HG02884 (cell line): ENCODE results near the gene DLGAP1.
"Not testable (repeated sequence)": the region's sequence is repeated elsewhere in the genome, so short reads cannot be mapped to it uniquely, and the experiment has no call there.

Experiments
- ATAC-seq: cut with Tn5 transposase; IDR thresholded peaks from one replicate; pipeline ENCODE4 v1.9.1; 2021; ENCODE audit warnings: mild to moderate bottlenecking, moderate library complexity; ENCODE audit not compliant: unreplicated experiment

DLGAP1 gene

DNA sequence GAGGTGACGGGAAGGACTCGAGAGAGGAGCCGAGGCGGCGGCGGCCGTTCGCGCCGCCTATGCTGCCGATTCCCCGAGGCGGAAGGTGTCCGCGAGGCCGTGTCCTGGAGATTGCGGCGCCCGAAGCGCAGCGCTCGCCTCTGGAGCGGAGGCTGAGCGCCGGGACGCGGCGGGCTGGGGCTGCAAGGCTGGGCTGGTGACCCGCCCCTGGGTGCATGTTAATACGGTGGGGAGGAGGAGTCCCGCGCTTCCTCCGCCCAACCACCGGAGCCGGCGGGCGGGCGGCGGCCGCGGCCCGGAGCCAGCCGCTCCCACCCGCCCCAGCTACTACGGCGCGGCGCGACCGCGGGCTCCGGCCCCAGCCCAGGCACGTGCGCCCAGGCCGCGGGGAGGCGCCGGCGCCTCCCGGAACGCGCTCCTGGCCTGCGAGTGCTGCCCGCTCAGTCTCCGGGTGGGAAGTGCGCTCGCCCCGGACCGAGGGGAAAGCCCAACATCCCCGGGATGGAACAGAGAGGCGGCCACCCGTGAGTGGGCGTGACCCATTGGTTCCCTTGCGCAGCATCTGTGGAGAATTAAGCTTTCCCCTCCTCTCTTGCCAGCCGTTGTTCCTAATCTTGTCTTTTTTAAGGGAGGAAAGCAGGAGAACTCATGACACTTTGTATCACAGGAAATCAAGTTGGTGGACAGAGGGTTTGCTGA is at the start of gene DLGAP1:
DLGAP1 (minus strand) TSS at position 195 of the 699 bp plus-strand sequence.
- ATAC-seq = no peak

DNA sequence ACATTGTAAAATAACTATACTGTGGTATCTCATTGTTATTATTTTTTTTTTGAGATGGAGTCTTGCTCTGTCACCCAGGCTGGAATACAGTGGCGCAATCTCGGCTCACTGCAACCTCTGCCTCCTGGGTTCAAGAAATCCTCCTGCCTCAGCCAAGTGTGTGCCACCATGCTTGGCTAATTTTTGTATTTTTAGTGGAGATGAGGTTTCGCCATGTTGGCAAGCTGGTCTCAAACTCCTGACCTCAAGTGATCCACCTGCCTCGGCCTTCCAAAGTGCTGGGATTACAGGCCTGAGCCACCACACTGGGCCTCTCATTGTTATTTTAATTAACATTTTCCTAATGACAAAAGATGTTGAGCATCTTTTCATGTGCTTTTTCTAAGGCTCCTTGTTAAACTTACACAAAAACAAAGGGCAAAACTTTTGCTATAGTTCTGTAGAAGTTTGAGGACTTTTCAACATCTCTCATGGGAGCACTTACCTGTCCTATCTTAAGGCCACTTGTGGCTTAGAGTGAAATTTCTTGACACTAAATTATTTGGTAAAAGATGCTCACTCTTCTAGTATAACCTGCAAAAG is 39.7 kb upstream of the DLGAP1 start:
- ATAC-seq = not testable (repeated sequence)

DNA sequence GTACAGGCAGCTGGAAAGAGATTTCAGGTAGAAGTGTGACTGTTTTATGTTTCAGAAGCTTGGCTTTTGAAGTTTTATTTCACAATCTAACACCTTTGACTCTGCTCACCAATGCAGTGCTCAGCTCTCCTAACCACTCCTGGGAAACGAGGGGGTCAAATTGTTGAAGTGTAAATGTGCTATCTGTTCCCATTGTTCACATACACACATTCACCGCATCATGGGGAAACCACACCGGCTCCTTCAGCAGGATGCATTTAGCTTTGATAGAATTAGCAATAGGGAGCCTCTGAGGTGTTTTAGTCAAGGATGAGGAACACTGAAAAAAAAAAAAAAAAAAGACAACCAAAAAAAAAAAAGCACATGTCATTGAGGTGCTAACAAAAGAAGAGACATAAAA is 13.4 kb upstream of the DLGAP1 start:
- ATAC-seq = no peak

DNA sequence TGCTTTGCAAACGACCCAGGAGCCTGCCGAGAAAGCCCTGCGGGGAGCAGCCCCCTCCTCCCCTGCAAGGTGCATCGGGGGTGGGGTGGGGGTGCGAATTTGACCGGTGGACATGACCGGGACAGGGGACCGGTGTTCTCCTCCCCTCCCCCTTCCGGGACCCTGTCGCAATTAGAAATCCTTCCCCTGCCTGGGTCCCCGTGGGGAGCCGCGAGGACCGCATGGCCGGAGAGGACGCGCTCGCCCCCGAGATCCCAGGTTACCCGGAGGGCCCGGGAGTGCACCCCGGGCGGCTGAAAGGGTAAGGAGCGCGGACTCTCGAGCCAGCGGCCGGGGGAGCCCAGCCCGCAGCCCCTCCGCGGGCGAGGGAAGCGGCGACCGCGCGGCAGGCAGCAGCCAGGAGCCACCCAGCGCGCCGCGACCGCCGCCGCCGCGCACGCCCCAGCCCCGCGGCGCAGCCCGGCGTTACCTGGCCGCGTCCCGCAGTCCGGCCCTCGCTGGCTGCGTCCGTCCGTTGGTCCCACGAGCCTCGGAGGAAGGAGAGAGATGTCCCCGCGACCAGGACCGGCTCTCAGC is 482 bp downstream of the DLGAP1 start:
- ATAC-seq = no peak

DNA sequence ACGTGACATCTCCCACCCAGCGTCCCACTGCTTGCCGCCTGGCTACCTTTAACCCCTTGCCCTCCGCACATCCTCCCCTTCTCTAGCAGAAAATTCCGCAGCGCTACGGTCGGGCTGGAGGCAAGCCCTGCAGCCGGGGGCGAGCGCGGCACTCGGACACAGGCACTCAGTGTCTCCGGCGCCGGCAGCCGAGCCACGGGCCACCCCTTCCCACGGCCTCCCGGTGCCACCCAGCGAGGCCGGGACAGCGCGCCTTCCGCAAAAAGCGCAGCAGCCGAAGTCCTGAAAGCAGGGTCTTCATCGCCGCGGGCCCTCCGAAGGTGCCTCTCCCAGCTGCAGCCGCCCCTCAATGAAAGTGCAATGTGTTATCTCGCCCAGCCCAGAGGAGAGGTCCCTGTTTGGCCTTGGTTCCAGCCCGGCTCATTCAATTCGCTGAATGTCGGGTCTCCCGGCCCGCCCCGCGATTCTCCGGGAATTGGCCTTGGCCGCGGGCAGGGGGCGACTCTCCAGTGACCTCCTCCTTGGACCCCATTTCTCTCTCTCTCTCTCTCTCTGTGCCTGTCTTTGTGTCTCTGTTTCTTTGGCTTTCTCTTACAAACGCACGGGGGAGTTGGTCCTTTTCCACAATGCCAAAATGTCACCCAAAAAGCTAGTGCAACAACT is 1.1 kb downstream of the DLGAP1 start:
- no peak for ATAC-seq

DNA sequence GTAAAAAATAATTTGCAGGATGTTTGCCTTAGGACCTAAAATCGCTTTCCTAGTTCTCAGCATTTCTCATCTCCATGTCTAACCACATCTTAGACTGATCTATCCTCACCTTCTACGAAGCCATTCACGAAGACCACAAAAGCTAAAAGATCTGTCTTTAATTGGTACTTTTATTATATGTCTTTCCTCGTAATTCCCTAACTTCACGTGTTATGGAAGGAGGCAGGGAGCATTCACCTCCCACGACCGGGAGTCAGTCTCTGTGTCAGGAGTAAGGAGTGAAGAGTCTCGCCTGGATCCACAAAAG is 1.6 kb downstream of the DLGAP1 start:
- no peak for ATAC-seq

DNA sequence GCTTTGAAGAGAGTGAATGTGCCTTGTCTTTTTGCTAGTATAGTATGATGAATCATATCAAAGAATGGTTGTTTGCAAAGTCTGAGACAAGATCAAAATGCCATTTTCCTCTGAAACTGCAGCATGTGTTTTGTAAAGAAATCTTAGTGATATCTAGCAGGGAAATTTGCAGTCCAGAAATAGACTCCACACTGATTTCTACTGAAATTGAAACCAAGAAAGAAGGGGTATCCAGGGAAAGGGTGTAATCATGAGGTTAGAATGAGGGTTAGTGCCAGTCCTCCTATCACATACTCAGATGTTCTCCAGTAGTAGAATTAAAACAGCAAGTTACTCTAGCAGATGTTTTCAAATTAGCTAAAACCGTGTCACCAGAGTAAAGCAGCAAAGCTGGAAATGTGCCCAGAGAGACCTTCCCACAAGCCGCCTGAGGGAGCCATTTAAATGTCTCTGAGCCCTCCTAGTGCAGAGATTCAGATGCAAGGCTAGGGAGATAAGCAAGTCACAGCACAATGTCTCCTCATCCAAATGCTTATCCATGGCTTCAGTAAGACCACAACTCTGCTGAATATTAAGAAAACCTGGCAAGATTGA is 4.9 kb downstream of the DLGAP1 start:
- ATAC-seq = no peak

DNA sequence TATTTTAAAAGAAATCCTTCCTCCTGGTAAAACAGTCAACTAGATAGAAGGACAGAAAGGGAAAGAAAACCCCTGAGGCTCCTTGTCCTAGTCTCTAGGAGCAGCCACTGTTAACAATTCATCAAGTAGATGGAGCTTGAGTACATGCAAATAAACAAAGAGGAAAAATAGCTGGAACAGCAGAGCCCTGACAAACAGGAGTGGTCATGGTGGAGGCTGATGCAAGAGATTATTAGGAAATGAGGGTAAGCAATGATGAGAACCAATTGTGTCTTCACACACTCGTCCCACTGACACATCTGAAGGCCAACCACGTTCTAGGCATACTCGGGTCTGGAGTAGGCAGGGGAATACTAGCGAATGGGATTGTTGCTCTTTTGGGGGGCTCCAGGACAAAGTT is 9.2 kb downstream of the DLGAP1 start:
- no peak for ATAC-seq

DNA sequence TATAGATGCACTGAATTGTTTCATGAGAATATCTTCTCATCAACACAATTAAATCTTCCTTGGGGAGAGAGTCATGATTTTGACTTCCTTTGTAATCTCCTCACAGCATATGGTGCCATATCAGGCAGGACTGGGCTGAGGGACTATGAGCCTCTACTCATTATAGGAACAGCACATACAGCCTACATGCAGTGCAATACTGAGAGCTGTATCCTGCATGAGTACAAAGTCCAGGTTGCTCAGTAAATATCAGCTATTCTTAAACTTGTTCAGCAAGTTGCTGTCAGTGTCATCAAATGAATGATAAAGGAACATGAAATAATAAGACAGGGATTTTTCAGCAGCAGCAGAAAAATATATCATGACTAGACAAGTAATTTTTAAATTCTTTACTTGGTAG is 10.8 kb downstream of the DLGAP1 start:
- ATAC-seq = no peak

DNA sequence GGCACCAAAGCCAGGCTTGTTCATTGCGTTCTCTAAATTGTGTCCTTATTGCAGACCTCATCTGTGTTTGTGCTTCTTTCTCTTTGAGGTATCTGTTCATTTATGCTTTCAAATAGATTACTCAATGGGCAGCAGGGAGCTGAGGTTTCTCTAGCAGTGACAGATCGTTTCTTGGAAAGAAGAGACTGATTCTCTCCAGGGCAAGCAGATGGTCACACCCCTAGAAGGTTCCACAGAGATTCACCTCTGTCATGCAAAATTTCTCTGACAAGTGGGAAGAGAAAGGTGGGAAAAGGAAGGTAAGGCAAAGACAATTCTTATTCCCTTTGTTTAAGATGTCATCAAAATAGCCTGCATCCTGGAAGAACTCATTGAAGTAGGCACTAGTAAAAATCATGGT is 14.0 kb downstream of the DLGAP1 start:
- no peak for ATAC-seq

DNA sequence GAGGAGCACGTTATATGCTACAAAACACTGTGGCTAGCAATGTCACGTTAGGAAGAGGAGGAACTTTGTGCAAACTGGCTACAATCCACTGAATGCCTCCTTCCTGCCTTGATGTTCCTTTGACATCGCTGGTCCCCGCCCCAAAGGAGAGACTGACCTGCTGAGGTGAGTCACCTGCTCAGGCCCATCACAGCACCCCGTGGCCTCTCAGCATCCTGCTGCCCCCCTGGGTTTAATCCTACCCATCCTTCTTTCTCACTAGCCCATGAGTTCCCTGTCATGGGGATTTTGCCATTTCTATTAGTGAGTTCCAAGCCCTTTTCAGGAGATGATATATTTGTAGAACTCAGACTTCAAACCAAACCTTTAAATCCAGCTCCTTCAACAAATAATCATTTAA is 16.2 kb downstream of the DLGAP1 start:
- ATAC-seq = no peak

DNA sequence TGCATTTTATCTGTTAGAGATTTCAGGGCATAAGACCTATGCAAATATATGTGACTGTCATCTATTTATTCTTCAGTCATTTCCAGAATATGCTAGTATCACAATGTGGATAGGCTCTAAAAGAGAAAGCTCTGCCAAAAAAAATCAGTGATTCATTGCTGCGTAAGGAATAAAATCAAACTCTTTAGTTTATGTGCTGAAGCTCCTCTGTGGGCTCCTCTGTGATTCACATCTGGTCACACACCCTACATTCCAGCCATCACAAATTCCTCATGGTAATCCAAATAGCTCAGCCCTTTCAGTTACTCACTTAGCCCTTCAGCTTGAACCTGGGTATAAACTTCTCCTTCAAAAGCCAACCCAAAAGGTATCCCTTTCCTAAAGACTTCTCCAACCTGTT is 21.4 kb downstream of the DLGAP1 start:
- no peak for ATAC-seq

DNA sequence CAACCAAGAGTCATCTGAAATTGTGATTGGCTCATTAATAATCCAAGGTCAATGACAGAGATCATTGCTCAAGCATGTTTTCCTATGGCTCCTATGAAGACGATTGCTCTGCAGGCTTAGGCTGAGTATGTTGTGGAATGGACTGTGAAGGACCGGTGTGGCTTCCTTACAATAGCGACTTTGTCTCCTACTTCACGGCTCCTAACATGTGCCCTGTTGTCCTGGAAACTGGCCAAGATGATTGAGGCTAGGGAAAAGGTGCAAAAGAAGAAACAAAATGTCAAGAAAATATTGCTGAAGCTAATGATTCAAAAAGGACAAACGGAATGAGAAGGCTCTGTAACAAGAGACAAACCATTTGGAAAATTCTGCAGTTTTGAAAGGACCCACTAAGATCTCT is 24.3 kb downstream of the DLGAP1 start:
- no peak for ATAC-seq

DNA sequence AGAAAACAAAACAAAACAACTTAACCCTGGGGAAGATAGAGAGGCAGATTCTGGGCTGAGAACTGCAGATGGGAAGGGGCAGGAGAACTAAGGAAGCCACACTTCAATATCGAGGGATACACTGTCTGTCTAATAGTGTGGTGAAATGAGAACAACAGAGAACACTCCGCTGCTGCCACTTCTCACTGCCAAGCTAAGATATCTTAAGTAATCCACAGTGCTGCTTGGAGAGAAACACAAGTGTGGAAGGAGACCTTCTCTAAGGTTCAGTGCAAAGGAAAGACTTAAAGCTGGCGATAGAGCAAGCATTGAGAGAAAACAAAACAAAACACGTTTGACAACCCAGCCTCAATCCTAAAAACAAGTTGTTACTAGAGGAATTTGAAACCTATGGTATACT is 37.4 kb downstream of the DLGAP1 start:
- no peak for ATAC-seq

DNA sequence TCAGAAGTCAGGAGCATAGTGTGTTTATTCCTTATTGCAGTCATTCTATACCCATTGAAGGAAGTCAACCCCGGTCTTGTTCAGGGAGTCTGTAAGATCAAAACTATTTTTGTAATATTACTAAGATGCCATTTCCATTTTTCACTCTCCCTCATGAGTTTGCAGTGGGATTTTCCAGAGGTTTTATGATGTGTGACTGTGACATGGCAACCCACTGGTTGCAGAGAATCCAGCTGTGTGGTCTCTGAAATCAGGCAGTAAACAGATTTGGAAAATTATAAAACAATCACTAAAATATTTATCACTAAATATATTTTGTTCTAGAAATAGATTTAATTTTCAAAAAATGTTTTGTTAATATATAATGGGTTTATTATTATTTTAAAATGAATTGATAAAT is 38.1 kb downstream of the DLGAP1 start:
- no peak for ATAC-seq

DNA sequence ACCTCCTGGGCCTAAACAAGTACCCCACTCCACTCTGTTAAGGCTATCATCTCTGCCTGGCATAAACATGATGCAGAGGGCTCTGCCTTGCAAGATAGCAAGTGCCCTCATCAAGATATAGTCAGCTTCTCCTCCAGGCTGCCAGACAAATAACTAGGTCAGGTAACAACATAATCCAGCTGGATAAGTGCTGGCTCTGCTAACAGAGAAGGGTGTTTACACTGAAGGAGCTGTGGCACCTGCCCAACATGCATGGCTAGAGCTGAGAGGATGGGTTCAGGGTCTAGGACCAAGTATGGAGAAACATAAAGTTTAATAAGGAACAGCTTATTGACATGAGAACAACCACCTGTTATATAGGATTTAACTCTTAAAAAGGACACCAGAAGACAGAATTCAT is 42.8 kb downstream of the DLGAP1 start:
- ATAC-seq = no peak

DNA sequence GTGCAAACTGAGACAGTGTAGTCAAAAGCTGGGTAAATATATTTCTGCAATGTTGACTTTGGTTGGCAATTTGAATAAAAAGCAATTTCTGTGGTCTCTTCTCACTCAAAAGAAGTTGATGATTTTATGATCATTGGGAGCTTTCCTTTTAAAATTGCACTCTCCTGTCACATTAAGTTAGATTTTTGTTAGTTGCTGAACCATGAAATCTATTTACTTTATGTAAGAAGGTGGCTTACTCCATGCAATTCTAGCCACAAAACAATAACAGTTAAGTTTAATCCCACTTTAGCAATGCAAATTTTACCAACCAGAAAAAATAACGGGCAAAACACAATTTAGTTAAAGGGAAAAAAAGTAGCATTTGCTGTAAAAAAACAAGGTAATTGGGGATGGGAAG is 48.3 kb downstream of the DLGAP1 start:
- ATAC-seq = no peak

DNA sequence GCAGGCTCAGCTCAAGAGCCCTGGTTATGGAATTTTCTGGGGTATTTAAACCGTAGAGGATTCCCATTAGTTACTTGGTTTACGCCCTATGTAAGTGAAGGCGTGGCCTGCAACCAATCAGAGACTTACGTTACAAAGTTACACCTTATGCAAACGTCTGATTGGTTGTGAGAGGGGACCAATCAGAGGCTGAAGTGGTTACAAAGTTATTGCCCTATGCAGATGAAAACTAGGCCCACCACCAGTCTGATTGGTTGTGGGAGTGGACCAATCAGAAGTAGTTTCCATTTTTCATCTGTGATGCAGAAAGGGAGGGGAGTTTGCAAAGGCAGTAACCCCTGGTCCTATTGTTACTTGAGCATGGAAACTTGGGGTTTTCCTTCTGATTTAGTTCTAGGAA is 49.1 kb downstream of the DLGAP1 start:
- ATAC-seq = no peak

DNA sequence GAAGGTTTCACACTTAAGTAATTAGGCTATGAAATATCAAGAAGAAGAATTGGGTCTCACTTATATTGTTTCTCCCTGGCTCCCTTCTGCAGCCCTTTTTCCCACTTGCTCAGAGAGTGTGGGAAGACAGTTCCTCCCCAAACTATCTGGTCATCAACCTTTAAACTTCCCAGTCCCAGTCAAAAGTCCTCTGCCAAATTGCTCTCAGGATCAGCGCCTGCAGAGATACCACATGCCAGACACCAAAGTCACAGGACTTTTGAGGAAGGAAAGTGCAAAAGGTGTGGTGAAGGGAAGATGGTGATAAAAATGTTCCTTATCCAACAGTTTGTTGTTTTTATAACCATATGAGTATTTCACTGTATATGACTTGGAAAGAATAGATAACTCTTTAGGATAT is 51.3 kb downstream of the DLGAP1 start:
- ATAC-seq = no peak

DNA sequence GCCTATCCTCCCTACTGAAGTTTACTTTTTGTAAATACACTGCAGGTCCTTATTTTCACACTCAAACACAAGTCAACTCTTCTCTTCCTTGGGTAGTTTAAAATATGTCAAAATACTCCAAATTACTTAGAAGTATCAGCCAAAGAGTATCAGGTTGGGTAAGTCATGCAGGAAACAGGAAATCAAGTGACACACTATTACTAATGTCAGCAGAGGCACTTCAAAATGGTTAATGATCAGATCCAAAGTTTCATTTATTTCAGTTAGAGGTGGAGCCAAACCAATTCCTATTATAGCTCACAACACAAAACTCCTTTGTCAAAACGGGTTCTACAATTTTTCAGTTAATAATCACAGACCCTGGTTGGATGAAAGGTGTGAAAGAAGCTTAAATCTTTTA is 54.2 kb downstream of the DLGAP1 start:
- no peak for ATAC-seq

DNA sequence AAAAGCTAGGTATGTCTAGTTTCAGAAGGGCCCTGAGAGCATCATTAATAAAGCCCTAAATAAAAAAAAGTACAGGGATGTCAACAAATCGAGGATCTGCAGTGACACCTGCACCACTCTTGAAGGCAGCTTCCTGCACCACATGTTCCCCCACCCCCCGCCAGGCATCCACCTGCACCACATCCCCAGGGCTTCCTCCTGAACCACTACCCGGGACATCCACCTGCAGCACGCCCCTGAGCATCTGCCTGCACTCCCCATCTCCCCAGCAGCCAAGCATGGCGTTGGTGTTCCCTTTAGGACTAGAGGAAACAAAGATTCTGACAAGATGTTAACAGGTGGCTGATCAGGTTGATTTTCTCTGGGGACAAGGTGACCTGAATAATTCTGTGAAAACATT is 55.2 kb downstream of the DLGAP1 start:
- no peak for ATAC-seq

DNA sequence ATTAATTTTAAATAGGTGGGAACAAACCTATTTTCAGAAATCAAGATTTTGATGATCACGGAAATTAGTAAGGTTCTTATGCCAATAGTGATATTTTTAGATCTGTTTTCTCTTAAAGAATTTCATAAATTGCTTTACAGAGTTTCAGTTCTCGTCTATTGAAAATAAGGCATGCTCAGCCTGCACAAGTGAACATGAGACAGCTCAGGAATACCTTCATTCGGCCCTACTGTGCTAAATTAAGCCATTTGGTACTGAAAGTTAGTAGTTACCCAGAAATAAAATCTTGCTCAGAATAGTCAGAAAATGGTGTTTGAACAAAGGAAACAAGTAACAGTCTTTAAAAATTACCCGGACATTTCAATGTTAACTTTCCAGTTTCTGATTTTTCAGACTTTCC is 60.4 kb downstream of the DLGAP1 start:
- ATAC-seq = no peak
